Fibroblast of mammary gland (primary cell): Measurements from ENCODE around the gene CCM2.
A peak's percentile ranks its signal among the peaks of the same experiment; 100 is the strongest.
"Not testable (repeated sequence)": the region's sequence is repeated elsewhere in the genome, so short reads cannot be mapped to it uniquely, and the experiment has no call there.

Experiments
- DNase-seq: peaks from one replicate; pipeline ENCODE4 v3.0.0-alpha.2; 2010; ENCODE audit warnings: low read depth
- H3K4me3 ChIP-seq: 2 replicates; pipeline ENCODE4 v1.5.1; 2011; ENCODE audit warnings: low read depth, mild to moderate bottlenecking, low read length, moderate library complexity; ENCODE audit not compliant: control insufficient read depth
- CTCF ChIP-seq: conservative IDR thresholded peaks from 2 replicates; pipeline ENCODE4 v1.5.1; 2011; ENCODE audit warnings: low read depth, low read length, inconsistent platforms; ENCODE audit not compliant: control insufficient read depth, insufficient read depth

The CCM2 gene

GRCh38 chr7:45028920-45029344, 28.9 kb downstream of the CCM2 start:
- TF ChIP-seq CTCF = no peak
- no peak overlapping the region for H3K4me3 ChIP-seq

GRCh38 chr7:45031829-45032228, 31.8 kb downstream of the CCM2 start:
- H3K4me3 ChIP-seq = no peak overlapping the region
- TF ChIP-seq CTCF = no peak
- DNase-seq = no peak

More at GRCh38 chr7:45028920-45029344, 28.9 kb downstream of the CCM2 start:
- DNase-seq = no peak

- TF ChIP-seq CTCF = no peak
Measured at GRCh38 chr7:45032421-45032820, 32.4 kb downstream of the CCM2 start.

GRCh38 chr7:45033261-45033930, 33.4 kb downstream of the CCM2 start:
- H3K4me3 ChIP-seq = no peak overlapping the region
- DNase-seq = peak; percentile 67
- TF ChIP-seq CTCF = no peak

More at GRCh38 chr7:45032421-45032820, 32.4 kb downstream of the CCM2 start:
- no peak for DNase-seq
- H3K4me3 ChIP-seq = no peak overlapping the region

- DNase-seq = no peak
- no peak for TF ChIP-seq CTCF
- no peak overlapping the region for H3K4me3 ChIP-seq
Measured at GRCh38 chr7:45033931-45034290, 33.9 kb downstream of the CCM2 start.

- not testable (repeated sequence) for DNase-seq, H3K4me3 ChIP-seq
Measured at GRCh38 chr7:45034710-45035109, 34.7 kb downstream of the CCM2 start.

- no peak for DNase-seq
- H3K4me3 ChIP-seq = no peak overlapping the region
- TF ChIP-seq CTCF = no peak
Measured at GRCh38 chr7:45035371-45035770, 35.4 kb downstream of the CCM2 start.
